Gastrocnemius medialis (tissue), 4 donors: ENCODE results near the gene LAMC3. TPM values are rescaled to one million over a fixed set of nuclear protein-coding genes. Genes with fewer than 3 reads are reported as not detected.

Source experiments
- ATAC-seq, 2 donors: fragments of 150-250 bp; one replicate each; pipeline ENCODE4 v1.9.1; 2016
- DNase-seq, 2 donors: peaks; one replicate each; pipeline ENCODE4 v3.0.0-alpha.2; 2019
- H3K27ac ChIP-seq, 4 donors: fragments of 200-600 bp; sonication (generic); 1 replicate in 1 of 4; 2 replicates in 3 of 4; pipeline ENCODE4 v1.5.1; 2016 to 2018; ENCODE audit warnings: mild to moderate bottlenecking in 2 of 4, moderate library complexity in 1 of 4
- H3K27me3 ChIP-seq, 3 donors: fragments of 200-600 bp; sonication (generic) in 2 of 3; 1 replicate in 1 of 3; 2 replicates in 2 of 3; pipeline versions ENCODE4 v1.5.1 to v1.6.0; 2016 to 2019; ENCODE audit warnings: mild to moderate bottlenecking in 1 of 3, moderate library complexity in 1 of 3
- H3K36me3 ChIP-seq, 2 donors: fragments of 200-600 bp; sonication (generic) in 1 of 2; one replicate each; pipeline ENCODE4 v1.5.1; 2017 to 2018
- H3K4me1 ChIP-seq, 2 donors: fragments of 200-600 bp; sonication (generic) in 1 of 2; one replicate each; pipeline ENCODE4 v1.5.1; 2016 to 2017; ENCODE audit warnings: mild to moderate bottlenecking in 2 of 2
- H3K4me3 ChIP-seq, 4 donors: fragments of 200-600 bp; sonication (generic) in 3 of 4; 1 replicate in 1 of 4; 2 replicates in 3 of 4; pipeline ENCODE4 v1.5.1; 2016 to 2019; ENCODE audit warnings: mild to moderate bottlenecking in 2 of 4
- H3K9me3 ChIP-seq, 3 donors: fragments of 200-600 bp; sonication (generic) in 2 of 3; 1 replicate in 1 of 3; 2 replicates in 2 of 3; pipeline ENCODE4 v1.5.1; 2016 to 2019
- CTCF ChIP-seq, 5 experiments: fragments of 450-650 bp in 3 of 5; fragments of 200-600 bp in 2 of 5; sonication (generic) in 2 of 5; IDR thresholded peaks in 4 of 5; conservative IDR thresholded peaks in 1 of 5; 1 replicate in 4 of 5; 2 replicates in 1 of 5; pipeline ENCODE4 v1.5.1; 2016 to 2019; ENCODE audit warnings: antibody characterized with exemption in 5 of 5, mild to moderate bottlenecking in 3 of 5, moderate library complexity in 3 of 5
- POLR2A ChIP-seq, 2 donors: fragments of 450-650 bp; IDR thresholded peaks; one replicate each; pipeline ENCODE4 v1.6.1; 2017; ENCODE audit warnings: antibody characterized with exemption in 2 of 2, mild to moderate bottlenecking in 2 of 2, moderate library complexity in 2 of 2
- in situ Hi-C, 4 donors: fragments of 200-750 bp; cut with MboI; loops; one replicate each; pipeline versions ENCODE4 v1.15.0 to v1.8.0; 2017; ENCODE audit warnings: low sequenced_read_pairs in 4 of 4
- intact Hi-C: fragments of 100-400 bp; cut with DNase I; formaldehyde crosslinking; loops from one replicate; pipeline ENCODE4 v1.15.1; 2023; ENCODE audit warnings: low total_unique reads
- total RNA-seq, 4 donors: library from RNA; depleted of rRNA; stranded (reverse); fragments of >200 nt; gene quantifications; one replicate each; pipeline versions ENCODE4 v1.1.0 to v1.2.3, GENCODE V29; 2016

LAMC3 gene
- total RNA-seq, 4 donors from 2014 or later = 0.07 to 1.5 (median 0.72) TPM

GRCh38 chr9:131036071-131036470, 27.1 kb downstream of the LAMC3 start:
- ATAC-seq = no peak
- no peak for DNase-seq
- Histone ChIP-seq H3K4me3 (no peak overlapping the region), H3K4me1 (peaks cover 4 to 7% of the 10 kb centered on the region in 2 donors), H3K27me3 (peaks cover 0 to 8% (median 0%) of the 10 kb centered on the region in 3 donors), H3K36me3 (no peaks in the 10 kb centered on the region), H3K9me3 (no peaks in the 10 kb centered on the region), H3K27ac (no peak overlapping the region)
- in situ Hi-C loops (no loop called here), intact Hi-C loops (no loop called here)
- TF ChIP-seq POLR2A (IDR thresholded peaks at IDR 0.05) (no peak), CTCF (IDR thresholded peaks at IDR 0.05 in 4 of 5, conservative IDR thresholded peaks at IDR 0.05 in 1 of 5) (no peak)

GRCh38 chr9:131036529-131037334, 27.8 kb downstream of the LAMC3 start:
- intact Hi-C loops = no loop called here
- H3K36me3 ChIP-seq = no peaks in the 10 kb centered on the region
- H3K4me3 ChIP-seq = no peak overlapping the region
- no peaks in the 10 kb centered on the region for H3K9me3 ChIP-seq
- in situ Hi-C loops = no loop called here
- ATAC-seq (no peak), DNase-seq (no peak)
- H3K4me1 ChIP-seq = peaks cover 4 to 7% of the 10 kb centered on the region in 2 donors
- no peak overlapping the region for H3K27ac ChIP-seq
- TF ChIP-seq CTCF (IDR thresholded peaks at IDR 0.05 in 4 of 5, conservative IDR thresholded peaks at IDR 0.05 in 1 of 5) = no peak
- TF ChIP-seq POLR2A (IDR thresholded peaks at IDR 0.05) = no peak
- H3K27me3 ChIP-seq = peaks cover 0 to 8% (median 0%) of the 10 kb centered on the region in 3 donors

GRCh38 chr9:131037335-131038255, 28.6 kb downstream of the LAMC3 start:
- H3K4me1 ChIP-seq = peaks cover 4 to 7% of the 10 kb centered on the region in 2 donors
- in situ Hi-C loops = no loop called here
- no peak for TF ChIP-seq CTCF (IDR thresholded peaks at IDR 0.05 in 4 of 5, conservative IDR thresholded peaks at IDR 0.05 in 1 of 5)
- ATAC-seq = no peak
- H3K27me3 ChIP-seq = peaks cover 0 to 8% (median 0%) of the 10 kb centered on the region in 3 donors
- no peak overlapping the region for H3K27ac ChIP-seq
- H3K9me3 ChIP-seq = no peaks in the 10 kb centered on the region
- H3K36me3 ChIP-seq = no peaks in the 10 kb centered on the region
- intact Hi-C loops = no loop called here
- no peak for DNase-seq
- H3K4me3 ChIP-seq = no peak overlapping the region

- Histone ChIP-seq H3K27me3 (peaks cover 0 to 8% (median 0%) of the 10 kb centered on the region in 3 donors), H3K36me3 (no peaks in the 10 kb centered on the region), H3K27ac (no peak overlapping the region), H3K9me3 (no peaks in the 10 kb centered on the region), H3K4me1 (peaks cover 4 to 7% of the 10 kb centered on the region in 2 donors), H3K4me3 (no peak overlapping the region)
- ATAC-seq (no peak), DNase-seq (no peak)
- in situ Hi-C loops (no loop called here), intact Hi-C loops (no loop called here)
- TF ChIP-seq CTCF (IDR thresholded peaks at IDR 0.05 in 4 of 5, conservative IDR thresholded peaks at IDR 0.05 in 1 of 5) = no peak
- TF ChIP-seq POLR2A (IDR thresholded peaks at IDR 0.05) = no peak
Measured at GRCh38 chr9:131038256-131039128, 29.5 kb downstream of the LAMC3 start.
